Measurements from ENCODE around the gene DIP2C.

DIP2C gene

DNA sequence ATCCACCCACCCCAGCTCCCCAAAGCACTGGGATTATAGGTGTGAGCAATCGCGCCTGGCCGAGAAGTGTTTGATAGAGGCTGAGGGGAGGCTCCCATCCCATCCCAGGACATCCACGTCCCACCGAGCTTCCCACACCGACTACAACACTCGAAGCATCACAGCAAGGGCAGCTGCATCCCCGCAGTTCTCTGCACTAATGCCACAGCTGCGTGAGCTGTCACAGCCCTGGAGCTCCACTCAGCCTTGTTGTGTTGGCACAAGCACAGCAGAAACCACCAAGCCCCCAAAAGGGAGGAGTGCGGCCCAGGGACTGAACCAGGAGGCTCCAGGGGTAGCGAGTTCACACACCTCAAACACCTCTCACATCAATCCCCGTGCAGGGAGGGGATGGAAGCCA lies 121.6 kb downstream of the DIP2C start:
- DNase-seq, result no peak

DNA sequence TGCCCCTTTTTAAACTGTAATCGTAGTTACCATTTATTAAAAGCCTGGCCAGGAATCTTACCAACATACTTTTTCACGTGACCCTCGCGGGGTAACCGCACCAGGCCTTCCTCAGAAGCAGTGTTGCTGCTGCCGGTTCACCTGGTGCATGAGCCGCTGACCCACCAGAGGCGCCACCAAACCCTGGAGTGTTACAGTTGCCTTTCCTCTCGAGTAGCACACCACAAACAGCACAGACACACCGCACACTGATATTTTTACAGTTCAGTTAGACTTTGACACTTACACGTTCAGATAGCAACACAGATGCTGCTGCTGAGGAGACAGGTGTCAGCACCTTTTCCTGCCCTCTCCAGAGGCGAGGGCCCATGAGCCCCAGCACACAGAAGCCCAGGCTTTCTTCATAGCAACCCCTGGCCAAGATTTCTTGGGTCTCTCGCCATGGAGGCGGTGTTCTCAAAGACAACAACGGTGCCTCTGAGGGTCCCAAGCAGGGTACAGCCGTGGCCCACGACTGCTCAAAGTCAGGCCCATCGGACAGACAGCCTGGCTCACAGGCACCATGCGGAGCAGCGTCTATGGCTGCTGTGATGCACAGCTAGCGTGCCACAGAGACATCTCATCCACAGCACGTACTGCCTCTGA lies 123.1 kb downstream of the DIP2C start:
- no peak for DNase-seq

DNA sequence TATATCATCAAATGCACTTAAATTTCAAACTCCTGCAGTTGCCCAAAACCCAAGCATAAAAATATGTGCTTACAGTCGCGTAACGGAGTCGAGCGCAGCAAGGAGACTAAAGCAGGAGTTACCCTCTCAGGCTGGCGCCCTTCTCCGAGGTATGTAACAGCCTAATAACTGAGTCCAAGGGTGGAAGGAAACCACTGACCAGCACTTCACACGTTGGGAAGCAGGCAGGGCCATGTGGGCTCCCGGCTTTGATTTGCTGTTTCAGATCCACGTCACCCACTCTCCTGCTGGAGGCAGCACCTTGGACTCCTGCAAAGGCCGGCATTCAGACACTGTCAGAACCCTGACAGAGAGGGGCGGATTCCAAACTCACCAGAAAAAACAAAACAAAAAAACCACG lies 123.8 kb downstream of the DIP2C start:
- no peak for DNase-seq

DNA sequence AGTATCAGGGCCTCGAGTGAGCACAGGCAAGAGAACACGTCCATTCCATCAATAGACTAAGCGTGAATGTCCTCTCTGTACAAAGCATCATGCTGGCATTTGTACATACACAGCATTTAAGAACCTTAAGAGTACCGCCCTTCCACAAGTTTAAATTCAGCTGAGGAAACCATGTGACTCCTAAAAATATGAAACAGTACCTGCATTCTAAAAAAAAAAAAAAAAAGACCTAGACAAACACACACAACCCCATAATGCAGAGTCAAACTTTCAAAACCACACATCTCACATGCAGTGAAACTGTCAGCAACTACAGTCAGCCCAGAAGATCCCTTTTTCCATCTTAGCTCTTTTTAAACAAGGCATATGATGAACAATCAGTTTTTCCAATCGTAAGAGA lies 124.3 kb downstream of the DIP2C start:
- no peak for DNase-seq

DNA sequence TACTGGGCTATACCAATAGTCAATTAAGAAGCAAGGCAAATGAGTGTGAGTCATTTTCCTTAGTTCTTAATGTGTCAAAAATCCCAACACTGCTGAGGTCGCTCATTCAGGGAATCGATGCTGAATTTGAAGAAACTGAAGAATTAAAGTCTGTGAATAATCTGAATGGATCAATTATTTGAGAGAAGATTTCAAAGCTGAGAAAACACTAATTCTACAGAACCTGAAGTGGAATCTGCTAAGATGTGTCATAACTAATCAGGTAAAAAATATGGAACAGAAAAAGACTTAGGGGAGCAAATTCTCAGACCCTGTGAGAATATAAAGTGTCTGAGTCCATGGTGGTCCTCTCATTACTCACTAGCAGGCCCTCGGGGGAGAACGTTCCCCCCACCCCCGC lies 125.6 kb downstream of the DIP2C start:
- no peak for DNase-seq

DNA sequence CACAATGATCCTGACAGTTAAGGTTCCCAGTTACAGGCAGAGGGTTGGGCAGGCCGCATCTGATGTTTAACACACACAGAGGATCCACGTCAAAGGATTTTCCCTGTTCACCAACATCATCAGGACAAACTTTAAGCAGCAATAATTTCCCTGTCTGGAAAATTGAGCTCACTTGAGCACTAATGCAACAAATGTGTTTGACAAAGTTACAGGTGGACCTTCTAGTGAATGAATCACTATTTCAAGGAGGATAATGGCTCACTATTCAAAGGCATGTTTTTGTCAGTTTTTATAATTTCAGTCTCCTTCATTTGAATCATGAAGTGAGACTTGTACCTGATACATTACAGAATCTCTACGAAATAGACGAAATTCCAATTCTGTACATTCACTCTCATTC lies 127.3 kb downstream of the DIP2C start:
- DNase-seq, result no peak

DNA sequence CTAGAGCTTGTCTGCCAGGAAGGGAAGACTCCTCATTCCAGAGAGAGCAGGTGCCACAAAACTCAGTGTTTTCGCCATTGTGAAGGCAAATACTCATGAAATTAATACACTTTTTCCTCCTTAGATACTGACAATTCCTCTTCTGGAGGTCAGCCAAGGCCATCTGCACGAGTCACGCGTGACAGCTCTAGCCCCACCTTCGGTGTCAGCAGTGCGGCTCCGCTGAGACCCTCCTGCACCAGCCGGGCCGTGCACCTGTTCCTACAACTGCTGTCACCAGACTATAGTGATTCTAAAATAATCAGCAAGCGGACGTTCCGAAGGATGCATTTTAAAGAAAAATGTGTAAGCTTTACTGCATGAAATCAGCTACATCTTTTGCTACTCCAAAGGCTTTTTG lies 127.7 kb downstream of the DIP2C start:
- no peak for DNase-seq

DNA sequence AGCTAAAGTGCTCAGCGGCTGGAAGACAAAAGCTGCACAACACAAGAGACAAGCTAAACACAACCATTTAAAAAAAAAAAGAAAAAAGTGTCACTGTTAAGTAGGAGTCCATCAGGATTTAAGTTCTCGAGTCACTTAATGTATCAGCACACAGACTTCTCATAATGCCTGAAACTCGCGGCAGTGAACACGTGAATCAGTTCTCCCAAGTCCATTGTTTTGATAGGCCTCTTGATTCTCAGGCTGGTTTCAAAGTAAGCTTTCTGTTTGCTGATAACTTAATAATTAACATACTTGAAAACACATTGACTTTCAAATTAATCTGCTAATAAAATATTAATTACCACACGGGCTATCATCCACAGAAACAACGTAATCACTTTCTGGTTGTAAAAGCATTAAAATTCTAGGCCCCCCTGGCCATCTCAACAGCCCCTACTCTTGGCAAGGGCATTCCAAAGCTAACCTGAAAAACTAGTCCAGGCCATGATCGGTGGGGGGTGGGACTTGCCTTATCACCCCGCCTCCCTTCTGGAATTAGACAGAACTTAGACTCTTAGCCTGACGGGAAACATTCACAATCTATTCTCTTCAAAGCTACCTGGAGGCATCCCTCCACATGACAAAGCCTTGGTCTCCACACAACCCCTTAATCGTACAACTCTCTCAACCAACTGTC lies 129.0 kb downstream of the DIP2C start:
- DNase-seq, result no peak

DNA sequence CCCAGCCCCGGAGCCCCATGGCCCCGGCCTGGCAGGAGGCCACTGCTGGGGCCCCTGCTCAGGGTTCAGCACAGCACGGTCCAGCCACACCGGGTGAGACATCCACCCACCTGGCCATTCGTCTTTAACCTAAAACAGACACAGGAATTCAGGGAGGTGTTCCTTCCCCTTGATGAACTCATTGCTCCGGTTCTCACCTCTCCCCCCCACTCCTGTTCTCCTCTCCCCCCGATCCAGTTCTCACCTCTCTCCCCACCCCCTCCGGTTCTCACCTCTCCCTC lies 129.8 kb downstream of the DIP2C start:
- no peak for DNase-seq

DNA sequence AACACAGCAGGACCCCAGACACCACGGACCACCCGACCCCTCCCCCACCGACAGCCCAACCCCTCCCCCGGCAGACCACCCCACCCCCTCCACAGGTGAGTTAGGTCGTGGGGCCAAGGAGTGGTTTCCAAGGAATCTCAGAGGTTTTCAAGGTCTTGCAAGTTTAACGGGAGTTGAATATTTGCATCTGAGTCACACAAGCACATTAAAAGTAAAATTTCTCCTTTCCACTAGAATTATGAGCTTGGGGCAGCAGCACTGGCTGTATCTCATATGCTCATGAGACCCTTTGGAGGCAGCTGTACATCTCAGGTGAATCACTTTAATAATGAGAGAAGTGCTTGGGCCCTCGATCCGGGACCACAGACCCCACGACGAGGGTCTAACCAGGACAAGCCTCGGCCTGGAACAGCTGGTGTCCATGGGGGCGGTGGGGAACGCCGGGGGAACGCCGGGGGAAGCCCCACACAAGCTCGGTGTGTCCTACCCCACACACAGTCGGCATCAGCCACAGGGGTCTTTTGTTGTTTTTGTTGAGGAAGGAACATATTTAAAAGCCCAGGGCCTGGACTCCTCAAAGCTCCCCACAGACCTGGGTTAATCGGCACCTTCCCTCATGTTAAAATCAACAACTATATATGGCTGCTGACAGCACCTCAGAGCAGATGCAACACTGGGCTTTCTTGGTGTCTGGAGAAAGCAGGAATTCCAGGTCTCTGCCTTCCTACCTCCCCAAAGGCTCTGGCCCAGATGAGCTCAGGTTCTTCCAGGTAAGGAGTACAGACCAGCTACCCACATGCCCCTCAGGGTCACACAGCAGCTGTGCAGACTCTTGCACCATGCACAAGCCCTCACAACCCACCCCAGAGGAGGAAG lies 130.3 kb downstream of the DIP2C start:
- DNase-seq, result no peak

DNA sequence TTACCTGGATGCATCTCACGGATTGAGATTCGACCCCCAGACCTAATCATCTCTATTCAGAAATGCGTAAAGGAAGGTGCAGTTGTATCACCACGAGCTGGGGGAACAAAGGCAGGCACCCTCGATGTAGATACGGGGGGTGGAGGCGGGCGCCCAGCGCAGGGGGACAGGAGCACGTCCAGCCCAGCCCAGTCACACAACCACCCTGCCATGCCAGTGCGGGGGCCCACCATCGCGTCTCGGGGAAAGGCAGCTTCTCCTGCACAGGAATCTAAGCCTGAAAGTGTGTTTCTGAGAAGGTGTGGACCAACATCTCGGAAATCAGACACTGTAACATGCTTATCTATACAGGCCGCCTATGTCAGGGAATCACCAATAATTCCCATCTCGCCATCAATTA lies 131.1 kb downstream of the DIP2C start:
- DNase-seq, result no peak

DNA sequence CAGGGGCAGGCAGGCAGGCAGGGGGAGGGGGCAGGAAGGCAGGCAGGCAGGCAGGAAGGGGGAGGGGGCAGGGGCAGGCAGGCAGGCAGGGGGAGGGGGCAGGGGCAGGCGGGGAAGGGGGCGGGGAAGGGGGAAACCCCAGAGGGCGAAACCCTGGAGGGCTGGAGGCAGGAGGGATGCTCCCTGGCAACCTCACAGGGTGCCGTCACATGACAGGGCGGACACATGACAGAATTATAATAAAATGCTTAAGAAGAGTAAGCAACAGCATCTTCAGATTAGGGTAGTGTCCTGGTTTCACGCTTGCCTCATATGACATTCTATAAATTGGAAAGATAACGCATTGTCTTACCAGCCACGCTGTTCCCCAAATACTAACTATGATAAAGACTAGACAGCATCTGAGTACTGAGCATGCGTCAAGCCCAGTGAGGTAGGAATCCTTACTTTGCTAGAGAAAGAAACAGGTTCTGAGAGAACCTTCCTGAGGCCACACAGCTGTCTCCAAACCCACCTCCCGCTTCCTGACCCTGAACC lies 131.6 kb downstream of the DIP2C start:
- DNase-seq, result no peak

DNA sequence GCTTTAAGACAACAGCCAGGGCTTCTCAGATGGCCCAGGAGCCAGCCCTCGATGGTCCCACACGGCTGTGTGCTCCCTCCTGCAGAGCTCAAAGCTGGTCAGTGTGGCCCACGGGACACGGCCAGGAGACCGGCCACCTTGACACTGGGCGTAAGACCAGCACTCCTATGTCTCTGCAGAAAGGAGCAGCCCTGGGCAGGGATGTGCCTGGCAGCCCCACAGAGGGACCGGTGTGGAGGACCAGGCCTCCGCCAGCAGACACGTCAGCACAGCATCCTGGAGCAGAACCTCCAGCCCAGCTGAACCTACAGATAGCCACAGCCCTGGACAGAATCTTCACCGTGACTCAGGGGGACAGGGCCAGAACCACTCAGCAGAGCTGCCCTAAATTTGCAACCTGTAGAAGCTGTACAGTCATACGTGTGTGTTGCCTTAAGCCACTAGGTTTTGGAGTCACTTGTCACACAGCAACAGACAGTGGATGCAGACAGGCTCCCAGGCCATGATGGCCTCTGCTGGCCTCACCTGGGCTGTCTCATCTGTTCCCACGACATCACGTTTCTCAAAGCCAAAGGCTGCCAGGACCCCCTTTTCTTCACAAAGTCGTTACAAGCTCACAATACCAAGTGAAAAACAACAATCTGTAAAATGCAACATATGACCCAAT lies 132.4 kb downstream of the DIP2C start:
- DNase-seq, result no peak

DNA sequence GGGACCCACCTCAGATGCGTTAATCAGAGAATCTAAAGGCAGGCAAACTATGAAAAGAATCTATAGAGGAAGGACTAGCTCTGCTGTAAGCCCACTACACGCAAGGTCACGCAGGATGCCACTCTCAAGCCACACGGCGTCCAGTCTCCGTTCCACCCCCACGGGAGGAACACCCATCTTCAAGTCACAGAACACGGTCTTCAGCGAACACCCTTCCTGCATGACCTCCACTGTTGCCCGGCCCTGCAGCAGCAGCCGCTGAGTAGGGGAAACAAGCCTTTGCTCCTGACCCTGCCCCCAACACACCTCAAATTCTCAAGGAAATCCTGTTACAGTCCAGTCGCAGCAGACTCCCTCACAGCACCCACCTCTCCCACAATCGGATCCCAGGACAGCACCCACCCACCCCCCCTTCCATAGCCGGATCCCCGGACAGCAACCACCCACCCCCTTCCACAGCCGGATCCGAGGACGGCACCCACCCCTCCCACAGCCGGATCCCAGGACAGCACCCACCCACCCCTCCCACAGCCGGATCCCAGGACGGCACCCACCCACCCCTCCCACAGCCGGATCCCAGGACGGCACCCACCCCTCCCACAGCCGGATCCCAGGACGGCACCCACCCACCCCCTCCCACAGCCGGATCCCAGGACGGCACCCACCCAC lies 133.7 kb downstream of the DIP2C start:
- no peak for DNase-seq

DNA sequence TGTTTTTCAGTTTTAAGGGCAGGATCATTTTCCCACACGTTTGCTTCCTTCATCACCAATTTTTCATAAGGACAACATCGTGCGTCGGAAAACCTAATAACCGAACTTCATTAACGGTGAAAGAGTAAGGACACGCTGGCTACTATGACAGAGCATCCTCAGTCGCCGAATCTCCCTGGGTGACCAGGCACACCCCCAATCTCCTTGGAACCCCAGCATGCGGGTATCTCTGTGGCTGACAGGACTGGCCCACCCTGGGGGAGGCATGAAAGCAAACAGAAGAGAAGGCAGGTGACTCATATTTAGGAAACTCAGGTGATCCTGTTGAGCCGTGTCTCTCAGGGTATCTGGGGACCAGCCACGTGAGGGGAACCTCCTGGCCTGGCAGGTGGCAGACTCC lies 134.2 kb downstream of the DIP2C start:
- no peak for DNase-seq

DNA sequence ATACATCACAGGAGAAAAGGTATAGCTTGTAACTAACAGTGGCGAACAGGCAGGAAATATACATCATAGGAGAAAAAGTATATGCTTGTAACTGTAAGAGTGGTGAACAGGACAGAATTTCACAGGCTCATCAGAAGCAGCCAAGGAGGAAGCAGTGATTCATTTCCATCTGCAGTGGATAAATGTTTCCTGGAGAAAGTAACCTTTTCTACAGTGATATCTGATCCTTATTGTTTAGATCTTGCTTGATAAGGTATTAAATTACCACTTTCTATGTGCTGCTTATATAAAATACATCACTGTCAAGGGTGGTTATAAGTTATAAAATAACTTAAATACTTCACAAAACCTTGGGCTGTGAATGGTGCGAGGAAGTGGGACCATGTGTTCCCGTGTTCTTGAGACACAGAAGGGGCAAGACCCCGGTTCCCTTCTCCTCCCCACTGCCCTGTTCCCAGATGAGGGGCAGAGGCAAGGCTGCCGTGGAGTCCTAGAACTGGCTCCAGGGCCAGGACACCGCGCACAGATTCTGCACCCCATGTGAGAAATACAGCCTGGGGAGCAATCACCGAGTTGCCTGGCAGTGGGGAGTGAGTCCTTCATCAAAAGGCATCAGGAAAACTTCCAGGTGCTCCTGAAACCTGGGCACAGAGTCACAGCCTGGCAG lies 135.2 kb downstream of the DIP2C start:
- no peak for DNase-seq

DNA sequence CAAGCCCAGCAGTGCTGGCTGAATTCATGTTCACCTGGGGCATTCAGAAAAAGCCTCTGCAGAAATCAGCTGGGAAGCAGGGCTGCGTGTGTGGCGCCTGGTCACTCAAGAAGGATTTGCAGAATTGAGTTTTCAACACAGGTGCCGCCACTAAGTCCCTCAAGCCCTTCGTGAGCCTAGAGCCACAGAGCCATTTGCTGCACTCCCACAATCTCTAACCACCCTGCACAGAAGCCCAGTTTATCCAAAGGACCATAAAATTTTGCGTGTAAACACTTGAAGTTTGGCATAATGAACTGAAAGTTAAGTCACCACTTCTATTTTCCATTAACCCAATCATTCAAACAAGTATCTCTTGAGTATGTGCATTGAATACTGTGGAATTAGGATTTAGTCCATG lies 136.2 kb downstream of the DIP2C start:
- no peak for DNase-seq

DNA sequence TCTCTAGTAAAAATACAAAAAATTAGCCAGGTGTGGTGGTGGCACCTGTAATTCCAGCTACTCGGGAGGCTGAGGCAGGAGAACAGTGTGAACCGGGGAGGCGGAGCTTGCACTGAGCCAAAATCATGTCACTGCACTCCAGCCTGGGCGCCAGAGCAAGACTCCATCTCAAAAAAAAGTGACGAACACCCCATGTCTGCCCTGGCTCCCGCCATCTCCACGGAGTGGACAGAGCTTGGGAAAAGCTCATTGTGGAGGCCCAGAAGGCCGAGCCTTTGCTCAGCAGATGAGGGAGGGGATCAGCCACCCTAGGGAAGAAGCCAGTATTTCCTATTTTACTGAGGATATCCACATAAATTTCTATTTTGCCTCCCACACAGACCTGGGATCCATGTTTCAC lies 136.8 kb downstream of the DIP2C start:
- DNase-seq, result no peak

DNA sequence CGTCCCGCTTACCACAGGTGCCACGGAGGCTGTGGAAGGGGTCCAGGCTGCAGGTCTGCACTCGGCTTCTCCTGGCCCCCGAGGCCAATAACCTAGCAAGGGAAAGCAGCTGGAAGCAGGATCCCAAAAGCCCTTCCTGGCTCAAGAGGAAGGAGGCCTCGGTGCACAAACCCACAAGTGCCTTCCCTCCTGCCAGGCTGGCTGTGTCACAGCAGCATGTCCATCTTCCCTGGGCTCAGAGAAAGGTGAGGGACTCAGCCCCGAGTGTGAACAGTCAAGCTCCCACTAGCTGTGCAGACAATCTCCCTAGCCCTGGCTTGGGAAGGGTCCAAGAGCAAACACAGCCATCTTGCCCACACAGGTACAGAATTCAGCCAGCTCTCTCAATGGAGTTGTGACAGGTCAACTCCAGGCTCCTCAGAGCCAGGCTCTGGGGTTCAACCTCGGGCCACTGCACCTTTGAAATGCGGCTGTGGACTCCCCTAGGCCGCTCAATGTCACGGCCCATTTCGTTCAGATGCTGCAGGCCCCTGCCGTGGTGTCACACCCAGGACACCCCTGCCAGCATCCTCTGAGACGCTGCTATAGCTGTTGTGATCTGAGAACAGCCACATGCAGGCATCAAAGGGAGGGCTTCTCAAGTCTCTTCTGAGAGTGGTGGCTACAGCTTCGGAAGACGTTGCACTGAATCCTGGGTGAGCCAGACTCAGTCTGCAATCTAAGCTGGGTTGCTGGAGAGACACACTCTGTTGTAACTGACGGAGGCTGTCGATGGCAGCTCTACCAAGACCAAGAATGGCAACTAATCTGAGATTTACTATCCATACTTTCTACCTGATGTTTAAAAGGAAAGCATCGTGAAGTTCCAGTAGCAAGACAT lies 137.9 kb downstream of the DIP2C start:
- DNase-seq, result no peak

DNA sequence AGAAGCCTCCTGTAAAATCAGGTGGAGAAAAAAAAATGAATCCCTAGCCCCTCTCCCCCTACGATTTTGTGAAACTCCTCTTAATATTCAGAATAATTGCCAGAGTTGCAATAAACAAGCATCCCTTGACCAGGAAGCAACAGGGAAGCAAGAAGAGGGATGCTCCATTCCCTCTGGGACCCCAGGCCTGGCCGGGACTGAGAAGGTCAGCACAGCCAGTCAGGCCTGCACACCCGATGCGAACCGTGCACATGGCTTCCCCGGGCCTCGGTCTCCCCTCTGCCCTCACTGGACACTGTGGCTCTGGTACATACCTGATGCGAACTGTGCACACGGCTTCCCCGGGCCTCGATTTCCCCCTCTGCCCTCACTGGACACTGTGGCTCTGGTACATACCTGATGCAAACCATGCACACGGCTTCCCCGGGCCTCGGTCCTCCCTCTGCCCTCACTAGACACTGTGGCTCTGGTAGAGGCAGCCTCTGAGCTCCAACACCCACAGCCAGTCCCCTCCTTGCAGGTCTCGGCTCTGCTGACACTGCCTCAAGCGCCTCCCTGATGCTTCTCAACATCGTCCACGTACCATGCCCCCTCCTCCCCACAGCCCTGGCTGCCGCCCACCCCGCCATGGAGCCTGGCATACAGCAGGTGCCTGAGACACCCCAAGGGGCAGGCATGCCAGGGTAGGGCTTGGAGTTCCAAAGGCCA lies 138.6 kb downstream of the DIP2C start:
- DNase-seq, result no peak

DNA sequence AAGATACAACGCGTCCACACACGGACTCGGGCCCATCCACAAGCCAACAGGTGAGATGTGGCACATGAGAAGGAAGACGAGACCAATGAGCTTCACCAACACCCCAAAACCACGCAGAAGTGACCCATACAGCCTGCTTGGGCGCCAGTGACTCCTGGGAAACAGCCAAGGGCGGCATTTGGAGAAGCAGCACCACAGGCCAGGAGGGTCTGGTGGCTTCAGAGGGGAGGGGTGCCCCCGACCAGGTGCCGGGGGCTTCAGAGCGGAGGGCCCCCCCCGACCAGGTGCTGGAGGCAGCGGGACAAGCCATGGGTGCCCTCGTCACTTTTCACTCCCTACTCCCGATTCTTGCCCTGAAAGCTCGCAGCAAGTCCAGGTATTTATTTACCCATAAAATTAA lies 140.1 kb downstream of the DIP2C start:
- no peak for DNase-seq
